Neural cell (in vitro differentiated cells): Measurements from ENCODE around the gene AKT3. TPM values are rescaled to one million over a fixed set of nuclear protein-coding genes. Genes with fewer than 3 reads are reported as not detected.

Experiments used
- H2AFZ ChIP-seq: fragments of 200-600, 300-800 bp; sonication (generic), shearing (Covaris generic); 2 replicates; pipeline ENCODE4 v1.6.0; 2014; ENCODE audit warnings: low read depth, mild to moderate bottlenecking, antibody characterized with exemption, low read length, moderate library complexity
- H3F3A ChIP-seq: fragments of 200-600 bp; shearing (Covaris generic); 2 replicates; pipeline ENCODE4 v1.6.1; 2016; ENCODE audit warnings: mild to moderate bottlenecking, moderate library complexity, mixed read lengths, antibody characterized with exemption, low read length; ENCODE audit not compliant: insufficient read depth, poor library complexity, severe bottlenecking
- H3K27ac ChIP-seq: fragments of 200-600, 300-800 bp; sonication (generic), shearing (Covaris generic); 2 replicates; pipeline ENCODE4 v1.5.1; 2014; ENCODE audit warnings: mild to moderate bottlenecking, low read length, moderate library complexity
- H3K27me3 ChIP-seq: fragments of 300-800, 200-600 bp; sonication (generic), shearing (Covaris generic); 2 replicates; pipeline ENCODE4 v1.6.0; 2014; ENCODE audit warnings: mild to moderate bottlenecking, low read depth, low read length, moderate library complexity; ENCODE audit not compliant: insufficient read depth
- H3K36me3 ChIP-seq: fragments of 300-800, 200-600 bp; sonication (generic), shearing (Covaris generic); 2 replicates; pipeline ENCODE4 v1.5.1; 2014; ENCODE audit warnings: mild to moderate bottlenecking, antibody characterized with exemption, low read length, moderate library complexity; ENCODE audit not compliant: insufficient read depth
- H3K4me2 ChIP-seq: fragments of 300-800, 200-600 bp; sonication (generic), shearing (Covaris generic); 2 replicates; pipeline ENCODE4 v1.6.0; 2014; ENCODE audit warnings: mild to moderate bottlenecking, low read length
- H3K4me3 ChIP-seq: fragments of 300-800, 200-600 bp; sonication (generic), shearing (Covaris generic); 2 replicates; pipeline ENCODE4 v1.5.1; 2014; ENCODE audit warnings: mild to moderate bottlenecking, low read length, moderate library complexity
- H3K79me2 ChIP-seq: fragments of 200-600 bp; shearing (Covaris generic); replicated peaks from 2 replicates; pipeline ENCODE4 v1.6.0; 2014; ENCODE audit warnings: mild to moderate bottlenecking, low read length, moderate library complexity; ENCODE audit not compliant: insufficient read depth
- H3K9ac ChIP-seq: fragments of 300-800, 200-600 bp; sonication (generic), shearing (Covaris generic); 2 replicates; pipeline ENCODE4 v1.6.1; 2016; ENCODE audit warnings: mild to moderate bottlenecking, low read length, mixed read lengths
- H3K9me2 ChIP-seq: fragments of 200-600 bp; shearing (Covaris generic); 2 replicates; pipeline ENCODE4 v1.6.1; 2016; ENCODE audit warnings: mild to moderate bottlenecking, low read length, mixed read lengths; ENCODE audit not compliant: insufficient read depth
- H3K9me3 ChIP-seq: fragments of 200-600, 300-800 bp; sonication (generic), shearing (Covaris generic); 2 replicates; pipeline ENCODE4 v1.6.1; 2016; ENCODE audit warnings: mild to moderate bottlenecking, mixed run types, low read length, moderate library complexity, mixed read lengths
- H4K20me1 ChIP-seq: fragments of 200-600 bp; shearing (Covaris generic); 2 replicates; pipeline ENCODE4 v1.6.1; 2016; ENCODE audit warnings: mild to moderate bottlenecking, mixed run types; ENCODE audit not compliant: insufficient read depth
- EP300 ChIP-seq: fragments of 450-650 bp; conservative IDR thresholded peaks from 2 replicates; pipeline ENCODE4 v1.6.1; 2014; ENCODE audit warnings: antibody characterized with exemption, mild to moderate bottlenecking, moderate library complexity; ENCODE audit not compliant: poor library complexity, severe bottlenecking
- EZH2 ChIP-seq: fragments of 200-600, 300-800 bp; shearing (Covaris generic), sonication (generic); IDR thresholded peaks from 2 replicates; pipeline ENCODE4 v1.6.1; 2014; ENCODE audit warnings: antibody characterized with exemption, low read length, borderline replicate concordance, mild to moderate bottlenecking; ENCODE audit not compliant: insufficient read depth, poor library complexity, severe bottlenecking
- MXI1 ChIP-seq: fragments of 450-650 bp; conservative IDR thresholded peaks from 2 replicates; pipeline ENCODE4 v1.6.1; 2014; ENCODE audit warnings: antibody characterized with exemption, mild to moderate bottlenecking; ENCODE audit not compliant: poor library complexity, severe bottlenecking
- POLR2AphosphoS5 ChIP-seq: IDR thresholded peaks from 2 replicates; pipeline ENCODE4 v1.6.1; 2012
- RAD21 ChIP-seq: fragments of 450-650 bp; conservative IDR thresholded peaks from 2 replicates; pipeline ENCODE4 v1.6.1; 2014; ENCODE audit warnings: antibody characterized with exemption, mild to moderate bottlenecking, moderate library complexity
- SMC3 ChIP-seq: fragments of 450-650 bp; conservative IDR thresholded peaks from 2 replicates; pipeline ENCODE4 v1.6.1; 2014; ENCODE audit warnings: antibody characterized with exemption, mild to moderate bottlenecking, moderate library complexity; ENCODE audit not compliant: poor library complexity
- TAF1 ChIP-seq: IDR thresholded peaks from 2 replicates; pipeline ENCODE4 v1.6.1; 2012; ENCODE audit warnings: low read depth
- polyA plus RNA-seq: library from polyadenylated mRNA; depleted of rRNA; stranded (reverse); fragments of >200 nt; gene quantifications from 2 replicates; pipeline ENCODE4 v1.2.3, GENCODE V29; 2014
- TF ChIP-seq, protein P1 (sequence below): IDR thresholded peaks from 2 replicates; pipeline ENCODE4 v1.6.1; 2012; ENCODE audit warnings: borderline replicate concordance
- TF ChIP-seq, protein P2 (sequence below): fragments of 450-650 bp; IDR thresholded peaks from 2 replicates; pipeline ENCODE4 v1.5.1; 2014; ENCODE audit warnings: antibody characterized with exemption, mild to moderate bottlenecking, moderate library complexity; ENCODE audit not compliant: poor library complexity, severe bottlenecking

AKT3 gene
- polyA plus RNA-seq, 1 donor from 2014 or later = 46.0 TPM

DNA sequence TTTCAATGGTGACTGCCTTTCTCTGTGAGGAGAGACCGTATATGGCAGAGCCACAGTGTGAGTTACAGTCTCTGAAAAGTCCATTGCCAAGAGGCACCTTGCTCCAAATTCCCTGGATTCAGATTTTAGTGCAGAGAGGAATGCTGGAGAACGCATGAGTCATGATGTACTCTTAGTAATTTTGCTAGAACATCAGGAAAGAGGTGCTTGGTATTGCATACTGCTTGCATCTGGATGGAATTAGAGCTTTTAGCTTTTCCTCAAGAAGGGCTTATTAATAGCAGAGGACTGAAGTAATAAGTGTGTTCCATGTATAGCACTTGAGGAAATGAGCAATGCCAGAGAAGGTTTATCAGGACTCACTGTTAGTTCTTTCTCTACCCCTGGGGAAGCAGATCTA is 40.5 kb upstream of the AKT3 start:
- no peak overlapping the region for H2AFZ ChIP-seq
- H3K27me3 ChIP-seq = no peaks in the 10 kb centered on the region
- no peak overlapping the region for H3K4me2 ChIP-seq
- TF ChIP-seq, protein P1, sequence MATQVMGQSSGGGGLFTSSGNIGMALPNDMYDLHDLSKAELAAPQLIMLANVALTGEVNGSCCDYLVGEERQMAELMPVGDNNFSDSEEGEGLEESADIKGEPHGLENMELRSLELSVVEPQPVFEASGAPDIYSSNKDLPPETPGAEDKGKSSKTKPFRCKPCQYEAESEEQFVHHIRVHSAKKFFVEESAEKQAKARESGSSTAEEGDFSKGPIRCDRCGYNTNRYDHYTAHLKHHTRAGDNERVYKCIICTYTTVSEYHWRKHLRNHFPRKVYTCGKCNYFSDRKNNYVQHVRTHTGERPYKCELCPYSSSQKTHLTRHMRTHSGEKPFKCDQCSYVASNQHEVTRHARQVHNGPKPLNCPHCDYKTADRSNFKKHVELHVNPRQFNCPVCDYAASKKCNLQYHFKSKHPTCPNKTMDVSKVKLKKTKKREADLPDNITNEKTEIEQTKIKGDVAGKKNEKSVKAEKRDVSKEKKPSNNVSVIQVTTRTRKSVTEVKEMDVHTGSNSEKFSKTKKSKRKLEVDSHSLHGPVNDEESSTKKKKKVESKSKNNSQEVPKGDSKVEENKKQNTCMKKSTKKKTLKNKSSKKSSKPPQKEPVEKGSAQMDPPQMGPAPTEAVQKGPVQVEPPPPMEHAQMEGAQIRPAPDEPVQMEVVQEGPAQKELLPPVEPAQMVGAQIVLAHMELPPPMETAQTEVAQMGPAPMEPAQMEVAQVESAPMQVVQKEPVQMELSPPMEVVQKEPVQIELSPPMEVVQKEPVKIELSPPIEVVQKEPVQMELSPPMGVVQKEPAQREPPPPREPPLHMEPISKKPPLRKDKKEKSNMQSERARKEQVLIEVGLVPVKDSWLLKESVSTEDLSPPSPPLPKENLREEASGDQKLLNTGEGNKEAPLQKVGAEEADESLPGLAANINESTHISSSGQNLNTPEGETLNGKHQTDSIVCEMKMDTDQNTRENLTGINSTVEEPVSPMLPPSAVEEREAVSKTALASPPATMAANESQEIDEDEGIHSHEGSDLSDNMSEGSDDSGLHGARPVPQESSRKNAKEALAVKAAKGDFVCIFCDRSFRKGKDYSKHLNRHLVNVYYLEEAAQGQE = no peak
- no peak for TF ChIP-seq EP300
- TF ChIP-seq POLR2AphosphoS5 = no peak
- no peak for TF ChIP-seq SMC3
- no peak for TF ChIP-seq MXI1
- no peak for TF ChIP-seq EZH2
- no peak for TF ChIP-seq TAF1
- no peak for TF ChIP-seq RAD21
- TF ChIP-seq, protein P2, sequence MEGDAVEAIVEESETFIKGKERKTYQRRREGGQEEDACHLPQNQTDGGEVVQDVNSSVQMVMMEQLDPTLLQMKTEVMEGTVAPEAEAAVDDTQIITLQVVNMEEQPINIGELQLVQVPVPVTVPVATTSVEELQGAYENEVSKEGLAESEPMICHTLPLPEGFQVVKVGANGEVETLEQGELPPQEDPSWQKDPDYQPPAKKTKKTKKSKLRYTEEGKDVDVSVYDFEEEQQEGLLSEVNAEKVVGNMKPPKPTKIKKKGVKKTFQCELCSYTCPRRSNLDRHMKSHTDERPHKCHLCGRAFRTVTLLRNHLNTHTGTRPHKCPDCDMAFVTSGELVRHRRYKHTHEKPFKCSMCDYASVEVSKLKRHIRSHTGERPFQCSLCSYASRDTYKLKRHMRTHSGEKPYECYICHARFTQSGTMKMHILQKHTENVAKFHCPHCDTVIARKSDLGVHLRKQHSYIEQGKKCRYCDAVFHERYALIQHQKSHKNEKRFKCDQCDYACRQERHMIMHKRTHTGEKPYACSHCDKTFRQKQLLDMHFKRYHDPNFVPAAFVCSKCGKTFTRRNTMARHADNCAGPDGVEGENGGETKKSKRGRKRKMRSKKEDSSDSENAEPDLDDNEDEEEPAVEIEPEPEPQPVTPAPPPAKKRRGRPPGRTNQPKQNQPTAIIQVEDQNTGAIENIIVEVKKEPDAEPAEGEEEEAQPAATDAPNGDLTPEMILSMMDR = no peak
- H3K79me2 ChIP-seq = no peaks in the 10 kb centered on the region
- no peaks in the 10 kb centered on the region for H3K36me3 ChIP-seq
- no peak overlapping the region for H3K9ac ChIP-seq
- H3K27ac ChIP-seq = no peak overlapping the region
- H4K20me1 ChIP-seq = no peaks in the 10 kb centered on the region
- H3K9me3 ChIP-seq = no peaks in the 10 kb centered on the region
- no peaks in the 10 kb centered on the region for H3K9me2 ChIP-seq
- no peaks in the 10 kb centered on the region for H3F3A ChIP-seq
- H3K4me3 ChIP-seq = no peak overlapping the region

DNA sequence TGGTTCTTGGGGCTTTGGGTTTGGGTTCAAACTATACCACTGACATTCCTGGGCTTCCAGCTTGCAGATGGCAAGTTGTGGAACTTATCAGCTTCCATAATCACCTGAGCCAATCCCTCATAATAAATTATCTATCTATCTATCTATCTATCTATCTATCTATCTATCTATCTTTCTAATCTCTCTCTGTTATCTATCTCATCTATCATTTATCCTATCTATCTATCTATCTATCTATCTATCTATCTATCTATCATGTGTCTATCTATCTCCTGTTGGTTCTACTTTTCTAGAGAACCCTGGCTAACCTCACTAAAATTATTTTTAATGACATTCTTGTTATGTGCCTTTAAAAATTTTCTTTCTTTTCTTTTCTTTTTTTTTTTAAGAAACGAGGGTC is 35.8 kb upstream of the AKT3 start:
- TF ChIP-seq MXI1 (no peak), SMC3 (no peak), POLR2AphosphoS5 (no peak)

DNA sequence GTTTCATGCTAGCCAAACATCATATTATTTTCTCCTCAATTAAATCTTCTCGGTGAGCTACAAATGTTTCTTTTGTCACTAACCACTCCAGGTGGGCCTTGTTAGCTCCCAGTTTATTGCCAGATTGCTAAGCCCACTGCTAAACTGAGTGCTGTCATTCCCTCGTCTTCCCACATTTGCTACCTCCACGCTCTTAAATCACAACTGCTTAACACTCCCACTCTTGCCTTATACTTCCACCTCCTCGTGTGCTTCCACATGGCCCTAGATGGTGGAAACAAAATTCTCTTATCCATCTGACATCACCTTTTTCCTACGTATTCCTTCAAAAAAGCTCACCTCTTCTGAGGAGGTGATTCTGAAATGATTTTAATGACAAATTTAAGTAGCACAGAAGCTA is 34.6 kb upstream of the AKT3 start:
- H3K79me2 ChIP-seq = no peaks in the 10 kb centered on the region
- H3K36me3 ChIP-seq = no peaks in the 10 kb centered on the region
- H4K20me1 ChIP-seq = no peaks in the 10 kb centered on the region
- no peak overlapping the region for H3K4me3 ChIP-seq
- H3K4me2 ChIP-seq = no peak overlapping the region
- TF ChIP-seq, protein P1 = no peak
- no peak for TF ChIP-seq EZH2
- no peak for TF ChIP-seq POLR2AphosphoS5
- no peak for TF ChIP-seq EP300
- no peak for TF ChIP-seq RAD21
- TF ChIP-seq MXI1 = no peak
- no peak for TF ChIP-seq TAF1
- no peak for TF ChIP-seq SMC3
- TF ChIP-seq, protein P2 = no peak
- no peaks in the 10 kb centered on the region for H3K9me2 ChIP-seq
- no peaks in the 10 kb centered on the region for H3F3A ChIP-seq
- no peaks in the 10 kb centered on the region for H3K9me3 ChIP-seq
- no peak overlapping the region for H3K27ac ChIP-seq
- no peak overlapping the region for H2AFZ ChIP-seq
- H3K27me3 ChIP-seq = no peaks in the 10 kb centered on the region
- no peak overlapping the region for H3K9ac ChIP-seq

More for the DNA sequence above, 35.8 kb upstream of the AKT3 start:
- Histone ChIP-seq H3K9ac (no peak overlapping the region), H3K4me3 (no peak overlapping the region), H3K27me3 (no peaks in the 10 kb centered on the region), H3K27ac (no peak overlapping the region), H3K4me2 (no peak overlapping the region), H3K9me3 (no peaks in the 10 kb centered on the region), H4K20me1 (no peaks in the 10 kb centered on the region), H3K36me3 (no peaks in the 10 kb centered on the region), H3K79me2 (no peaks in the 10 kb centered on the region), H3K9me2 (no peaks in the 10 kb centered on the region), H2AFZ (no peak overlapping the region), H3F3A (no peaks in the 10 kb centered on the region)
